Loucy (cell line): ENCODE results near the gene RBAK.
"Not testable (repeated sequence)": the region's sequence is repeated elsewhere in the genome, so short reads cannot be mapped to it uniquely, and the experiment has no call there.

Source experiments
- H2AFZ ChIP-seq: fragments of 200-600 bp; sonication (generic); 2 replicates; pipeline ENCODE4 v1.6.0; 2016; ENCODE audit warnings: antibody characterized with exemption, mild to moderate bottlenecking, low read length, moderate library complexity
- H3F3A ChIP-seq: fragments of 200-600 bp; 2 replicates; pipeline ENCODE4 v1.6.0; 2016; ENCODE audit warnings: antibody characterized with exemption, low read depth, mild to moderate bottlenecking
- H3K27me3 ChIP-seq: fragments of 200-600 bp; sonication (generic); 2 replicates; pipeline ENCODE4 v1.6.1; 2014; ENCODE audit warnings: low read length, mild to moderate bottlenecking; ENCODE audit not compliant: insufficient read depth, poor library complexity, severe bottlenecking
- H3K36me3 ChIP-seq: fragments of 200-600 bp; sonication (generic); 2 replicates; pipeline ENCODE4 v1.6.1; 2016; ENCODE audit warnings: low read length; ENCODE audit not compliant: insufficient read depth
- H3K4me1 ChIP-seq: fragments of 200-600 bp; sonication (generic); 2 replicates; pipeline ENCODE4 v1.5.1; 2014; ENCODE audit warnings: low read length, mild to moderate bottlenecking; ENCODE audit not compliant: insufficient read depth, poor library complexity, severe bottlenecking
- H3K4me2 ChIP-seq: fragments of 200-600 bp; sonication (generic); 2 replicates; pipeline ENCODE4 v1.6.0; 2014; ENCODE audit warnings: antibody characterized with exemption, low read length, low read depth, mild to moderate bottlenecking; ENCODE audit not compliant: poor library complexity, severe bottlenecking
- H3K4me3 ChIP-seq: fragments of 200-600 bp; sonication (generic); 2 replicates; pipeline ENCODE4 v1.5.1; 2014; ENCODE audit warnings: low read length, mild to moderate bottlenecking, mixed read lengths; ENCODE audit not compliant: poor library complexity, severe bottlenecking
- H3K79me2 ChIP-seq: fragments of 200-600 bp; sonication (generic); 2 replicates; pipeline ENCODE4 v1.6.1; 2014; ENCODE audit warnings: low read length; ENCODE audit not compliant: insufficient read depth
- H3K9ac ChIP-seq: fragments of 200-600 bp; sonication (generic); 2 replicates; pipeline ENCODE4 v1.6.0; 2014; ENCODE audit warnings: mild to moderate bottlenecking, low read depth, low read length, moderate library complexity; ENCODE audit not compliant: poor library complexity, severe bottlenecking
- H3K9me2 ChIP-seq: fragments of 200-600 bp; sonication (generic); replicated peaks from 2 replicates; pipeline ENCODE4 v1.6.1; 2016; ENCODE audit warnings: low read depth, low read length, mixed read lengths
- H3K9me3 ChIP-seq: fragments of 200-600 bp; sonication (generic); 2 replicates; pipeline ENCODE4 v1.6.1; 2014; ENCODE audit warnings: mild to moderate bottlenecking, antibody characterized with exemption, low read length, low read depth; ENCODE audit not compliant: insufficient read depth
- H4K20me1 ChIP-seq: fragments of 200-600 bp; sonication (generic); 2 replicates; pipeline ENCODE4 v1.6.0; 2014; ENCODE audit warnings: antibody characterized with exemption, low read length, mild to moderate bottlenecking; ENCODE audit not compliant: insufficient read depth, poor library complexity, severe bottlenecking
- CTCF ChIP-seq: fragments of 200-600 bp; sonication (generic); conservative IDR thresholded peaks from 2 replicates; pipeline ENCODE4 v1.5.1; 2014; ENCODE audit warnings: mild to moderate bottlenecking, antibody characterized with exemption, low read length
- EZH2phosphoT487 ChIP-seq: fragments of 200-600 bp; IDR thresholded peaks from 2 replicates; pipeline ENCODE4 v1.6.1; 2018; ENCODE audit warnings: antibody characterized with exemption, mild to moderate bottlenecking, moderate library complexity, borderline replicate concordance

Gene RBAK

GRCh38 chr7:5065107-5065407, 19.4 kb downstream of the RBAK start:
- Histone ChIP-seq H3K9me2 (no peaks in the 10 kb centered on the region), H3K79me2 (no peaks in the 10 kb centered on the region), H3K36me3 (peaks cover 60% of the 10 kb centered on the region), H3K4me2 (no peak overlapping the region), H4K20me1 (no peaks in the 10 kb centered on the region), H3K9me3 (peaks cover 83% of the 10 kb centered on the region), H3K27me3 (peaks cover 20% of the 10 kb centered on the region), H3K4me3 (no peak overlapping the region), H3K4me1 (no peaks in the 10 kb centered on the region), H3F3A (no peaks in the 10 kb centered on the region), H3K9ac (no peak overlapping the region), H2AFZ (no peak overlapping the region)
- TF ChIP-seq CTCF, result no peak
- TF ChIP-seq EZH2phosphoT487, result no peak

GRCh38 chr7:5068521-5068920, 22.9 kb downstream of the RBAK start:
- Histone ChIP-seq H3K9me3 (peaks cover 62% of the 10 kb centered on the region), H4K20me1 (no peaks in the 10 kb centered on the region), H3K4me1 (no peaks in the 10 kb centered on the region), H3K79me2 (no peaks in the 10 kb centered on the region), H3K36me3 (peaks cover 26% of the 10 kb centered on the region), H2AFZ (no peak overlapping the region), H3K9me2 (no peaks in the 10 kb centered on the region), H3F3A (no peaks in the 10 kb centered on the region), H3K4me2 (no peak overlapping the region), H3K4me3 (no peak overlapping the region), H3K27me3 (peaks cover 14% of the 10 kb centered on the region), H3K9ac (no peak overlapping the region)
- TF ChIP-seq EZH2phosphoT487, result no peak
- TF ChIP-seq CTCF, result no peak

GRCh38 chr7:5070206-5070605, 24.5 kb downstream of the RBAK start:
- Histone ChIP-seq H3K4me3 (no peak overlapping the region), H4K20me1 (no peaks in the 10 kb centered on the region), H3K4me1 (no peaks in the 10 kb centered on the region), H3K9me3 (peaks cover 46% of the 10 kb centered on the region), H3K79me2 (no peaks in the 10 kb centered on the region), H2AFZ (no peak overlapping the region), H3F3A (no peaks in the 10 kb centered on the region), H3K27me3 (no peaks in the 10 kb centered on the region), H3K9ac (no peak overlapping the region), H3K9me2 (no peaks in the 10 kb centered on the region), H3K36me3 (peaks cover 9% of the 10 kb centered on the region), H3K4me2 (no peak overlapping the region)
- TF ChIP-seq CTCF, result no peak
- no peak for TF ChIP-seq EZH2phosphoT487

- not testable (repeated sequence) for H3K9me2 ChIP-seq, H3K27me3 ChIP-seq, H3K36me3 ChIP-seq, H3K4me1 ChIP-seq, H3K79me2 ChIP-seq, H3K4me2 ChIP-seq, H3F3A ChIP-seq, H3K9me3 ChIP-seq, H3K9ac ChIP-seq, H2AFZ ChIP-seq, H4K20me1 ChIP-seq, H3K4me3 ChIP-seq
These were observed 29.5 kb downstream of the RBAK start for GRCh38 chr7:5075187-5075586.
